IPS DF 4.7 (cell line): ENCODE data around the gene IL17RB.
A peak's percentile ranks its signal among the peaks of the same experiment; 100 is the strongest.

Experiments used
- DNase-seq: peaks from one replicate; pipeline ENCODE4 v3.0.0-alpha.2; 2013; ENCODE audit warnings: low spot score; ENCODE audit errors: extremely low read depth

The IL17RB gene

DNA sequence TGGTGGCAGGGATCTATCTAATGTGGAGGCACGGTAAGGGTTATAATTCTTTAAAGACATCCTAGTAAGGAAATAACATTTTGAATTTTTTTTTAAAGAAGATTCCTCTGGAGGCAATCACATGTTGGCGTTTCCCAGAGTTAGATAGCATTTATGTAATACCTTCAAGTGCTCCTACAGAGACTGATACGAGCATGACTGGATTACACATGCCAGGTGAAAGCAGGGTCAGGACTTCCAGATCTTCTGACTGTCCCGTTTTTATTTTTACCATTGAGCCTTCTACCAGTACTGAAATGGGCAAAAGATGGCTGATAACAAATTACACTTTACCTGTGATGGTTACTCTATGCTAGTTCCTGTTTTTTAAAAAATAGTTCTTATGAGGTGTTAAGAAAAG lies 13.8 kb downstream of the IL17RB start:
- no peak for DNase-seq

DNA sequence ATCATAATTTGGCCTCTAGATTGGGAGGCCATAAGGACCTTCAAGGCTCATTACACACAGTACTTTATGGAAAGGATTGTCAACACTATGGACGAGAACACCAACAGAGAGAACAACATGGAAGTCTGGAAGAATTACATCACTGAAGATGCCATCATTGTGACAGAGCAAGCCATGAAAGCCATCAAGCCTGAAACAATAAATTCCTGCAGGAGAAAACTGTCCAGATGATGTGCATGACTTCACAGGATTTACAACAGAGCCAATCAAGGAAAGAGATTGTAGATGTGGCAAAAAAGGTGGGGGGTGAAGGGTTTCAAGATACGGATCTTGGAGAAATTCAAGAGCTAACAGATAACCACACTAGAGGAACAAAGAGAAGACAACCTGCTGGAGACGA lies 15.9 kb downstream of the IL17RB start:
- DNase-seq: no peak

GRCh38 chr3:53863145-53863544 lies 16.8 kb downstream of the IL17RB start:
- no peak for DNase-seq

GRCh38 chr3:53865732-53866499 lies 19.5 kb downstream of the IL17RB start:
- no peak for DNase-seq

DNA sequence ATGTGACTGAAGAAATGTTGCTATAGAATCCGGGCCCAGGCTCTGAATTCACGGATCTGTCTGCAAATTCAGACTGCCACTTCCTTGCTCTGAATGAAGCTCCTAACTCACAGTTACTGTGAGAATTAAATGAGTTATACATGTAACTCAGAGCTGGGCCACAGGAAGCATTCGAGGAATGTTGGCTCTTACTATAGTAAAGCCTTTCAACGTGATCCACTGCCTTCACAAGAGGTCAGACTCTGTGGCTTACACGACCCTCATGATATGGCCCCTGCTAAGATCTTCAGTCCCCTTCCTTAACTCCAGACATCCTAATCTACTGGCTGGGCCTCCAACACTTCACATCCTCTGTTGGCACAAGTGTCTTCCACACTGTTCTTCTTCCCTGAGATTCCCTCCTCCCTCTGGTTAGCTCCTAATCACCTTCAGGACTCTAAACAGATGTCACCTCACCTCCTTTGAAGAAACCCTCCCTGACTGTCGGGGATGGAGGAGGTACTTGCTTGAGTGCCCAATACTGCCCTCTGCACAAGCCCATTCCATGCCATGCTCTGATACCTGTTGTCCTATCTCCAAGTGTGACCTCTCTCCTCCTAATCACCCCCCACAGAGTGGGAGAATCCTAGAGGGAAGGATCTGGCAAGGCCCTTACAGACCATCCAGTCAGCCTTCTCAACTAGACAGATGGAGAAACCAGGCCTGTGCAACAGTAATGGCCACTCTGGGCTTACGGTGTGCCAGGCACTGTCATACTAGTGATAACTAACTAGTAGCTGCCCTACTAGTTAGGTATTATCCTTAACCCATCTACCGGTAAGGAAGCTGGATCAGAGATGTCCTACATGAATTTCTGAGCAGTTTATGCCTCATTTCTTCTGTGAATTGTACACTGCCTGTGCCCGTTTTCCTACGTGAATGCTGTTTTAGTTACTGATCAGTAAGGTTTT lies 34.3 kb downstream of the IL17RB start:
- no peak for DNase-seq

DNA sequence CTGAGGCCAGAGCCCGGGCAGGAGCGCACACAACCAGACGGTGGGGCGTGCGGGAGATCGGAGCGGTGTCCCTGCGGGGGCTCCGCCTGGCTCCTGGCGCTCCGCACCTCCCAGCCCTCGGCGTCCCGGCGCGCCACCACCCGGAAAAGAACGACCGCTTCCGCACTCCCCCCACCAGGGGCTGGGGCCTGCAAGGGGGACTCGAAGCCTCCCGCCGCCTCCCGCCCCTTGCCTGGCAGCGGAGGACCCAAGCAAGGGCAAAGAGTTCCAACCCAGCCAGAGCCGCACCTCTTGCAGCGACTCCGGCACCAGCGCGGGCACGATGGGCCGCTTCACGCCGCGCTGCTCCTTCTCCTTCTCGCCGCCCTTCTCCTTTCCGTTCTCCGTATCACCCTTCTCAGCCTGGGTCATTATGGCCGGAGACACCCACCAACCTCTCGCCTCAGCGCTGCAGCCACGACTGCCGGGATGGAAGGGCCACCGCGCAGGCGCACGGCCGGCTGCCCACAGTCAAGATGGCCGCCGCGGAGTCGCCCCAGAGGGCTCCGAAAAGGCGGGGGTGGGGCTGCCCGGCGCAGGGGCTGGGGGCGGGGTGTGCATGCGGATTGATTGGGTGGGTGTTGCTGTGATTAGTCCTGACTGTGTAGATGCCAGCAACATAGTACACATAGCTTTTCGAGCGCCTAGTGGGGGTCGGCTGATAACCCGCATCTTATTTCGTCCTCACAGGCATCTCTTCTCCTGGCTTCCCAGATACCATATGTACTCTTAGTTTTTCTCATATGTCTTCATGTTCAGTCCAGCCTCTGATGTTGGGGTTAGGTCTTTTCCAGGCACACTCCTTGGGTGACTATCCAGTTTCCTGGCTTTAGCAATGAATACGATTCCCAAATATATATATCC lies 35.6 kb downstream of the IL17RB start, which contains the start of gene ACTR8:
ACTR8 (minus strand) TSS at position 462 of the 903 bp plus-strand sequence; CDS start at position 411, 51 bp downstream.
- no peak for DNase-seq

DNA sequence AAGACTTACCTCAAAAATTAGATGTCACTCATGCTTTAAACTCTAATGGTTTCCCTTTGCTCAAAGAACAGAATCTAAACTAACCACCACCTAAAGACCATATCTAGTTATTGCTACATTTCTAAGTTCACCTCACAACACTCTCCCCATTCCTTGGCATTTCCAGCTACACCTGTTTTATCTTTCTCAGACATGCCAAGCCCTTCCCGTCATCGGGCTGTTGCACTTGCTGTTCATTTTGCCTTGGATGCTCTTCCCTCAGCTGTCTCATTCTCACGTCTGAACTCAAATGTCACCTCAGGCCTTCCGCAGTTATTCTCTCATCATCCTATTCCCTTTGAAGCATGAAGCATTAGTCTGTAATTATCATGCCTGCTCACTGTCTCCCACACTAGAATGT lies 36.6 kb downstream of the IL17RB start:
- no peak for DNase-seq

DNA sequence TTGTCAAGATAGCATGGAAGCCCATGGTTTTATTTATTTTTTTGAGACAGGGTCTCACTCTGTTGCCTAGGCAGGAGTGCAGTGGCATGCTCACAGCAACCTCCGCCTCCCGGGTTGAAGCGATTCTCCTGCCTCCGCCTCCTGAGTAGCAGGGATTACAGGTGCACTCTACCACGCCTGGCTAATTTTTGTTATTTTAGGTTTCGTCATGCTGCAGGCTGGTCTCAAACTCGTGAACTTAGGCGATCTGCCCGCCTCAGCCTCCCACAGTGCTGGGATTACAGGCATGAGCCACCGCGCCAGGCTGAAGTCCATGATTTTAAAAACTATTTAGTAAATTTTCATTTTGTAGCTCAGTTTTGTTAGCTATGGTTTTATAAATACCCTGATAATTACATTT lies 38.3 kb downstream of the IL17RB start:
- no peak for DNase-seq

- DNase-seq: no peak
These were observed 38.9 kb downstream of the IL17RB start for GRCh38 chr3:53885239-53885638.

DNA sequence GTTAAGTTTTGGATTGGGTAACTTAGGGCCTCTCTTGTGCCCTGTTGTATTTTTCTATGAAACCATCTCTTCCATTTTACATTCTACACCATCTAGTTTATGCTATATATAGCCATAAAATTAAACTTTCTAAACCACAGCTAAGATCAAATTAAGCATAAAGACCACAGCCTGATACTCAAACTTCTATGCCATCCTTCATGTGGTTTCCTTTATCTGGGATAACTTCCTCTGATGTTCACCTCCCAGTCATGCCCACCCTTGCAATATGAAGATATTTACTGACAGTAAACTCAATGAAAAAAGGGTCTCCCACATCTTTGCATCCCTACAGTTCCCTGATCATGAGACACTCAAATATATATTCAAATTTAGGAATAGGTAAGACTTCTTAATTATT lies 41.1 kb downstream of the IL17RB start:
- DNase-seq: no peak

- DNase-seq: no peak
These were observed 41.9 kb downstream of the IL17RB start for GRCh38 chr3:53888232-53888631.

DNA sequence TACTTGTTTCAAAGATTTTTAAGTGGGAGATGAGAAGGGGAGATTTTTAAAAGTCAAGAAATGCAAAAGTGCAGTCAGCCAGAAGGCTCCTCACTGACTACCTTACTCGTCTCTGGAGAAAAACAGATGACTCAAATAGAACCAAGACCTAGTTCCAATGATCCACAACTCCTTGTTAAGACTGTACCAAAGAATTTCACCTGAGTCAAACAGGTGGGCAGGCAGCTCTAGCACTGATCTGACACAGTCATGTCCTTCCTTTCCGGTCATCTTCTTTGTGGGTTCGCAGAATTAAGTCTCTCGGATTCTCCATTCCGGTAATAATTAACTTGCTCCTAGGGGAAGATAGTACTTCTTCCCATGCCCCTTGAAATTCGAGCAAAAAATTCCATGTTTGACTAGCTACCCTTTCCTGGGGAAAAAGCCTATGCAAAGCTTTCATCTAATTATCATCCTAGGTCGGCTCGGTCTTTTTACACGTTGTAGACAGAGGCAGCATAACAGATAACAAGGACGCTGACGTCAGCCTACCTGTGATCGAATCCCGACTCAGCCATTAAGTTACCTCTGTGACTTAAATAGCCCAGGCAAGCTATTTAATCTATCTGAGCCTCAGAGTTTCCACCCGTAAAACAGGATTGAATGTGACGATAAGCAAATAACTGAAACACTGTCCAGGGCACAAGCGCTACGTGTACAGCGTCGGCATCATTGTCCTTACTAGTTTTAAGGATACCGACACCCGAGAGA lies 44.5 kb downstream of the IL17RB start:
- DNase-seq: no peak

GRCh38 chr3:53891497-53892285 lies 45.3 kb downstream of the IL17RB start, which contains the start of gene SELENOK:
SELENOK (minus strand) TSS chr3:53891859.
- peak; percentile 97 for DNase-seq

DNA sequence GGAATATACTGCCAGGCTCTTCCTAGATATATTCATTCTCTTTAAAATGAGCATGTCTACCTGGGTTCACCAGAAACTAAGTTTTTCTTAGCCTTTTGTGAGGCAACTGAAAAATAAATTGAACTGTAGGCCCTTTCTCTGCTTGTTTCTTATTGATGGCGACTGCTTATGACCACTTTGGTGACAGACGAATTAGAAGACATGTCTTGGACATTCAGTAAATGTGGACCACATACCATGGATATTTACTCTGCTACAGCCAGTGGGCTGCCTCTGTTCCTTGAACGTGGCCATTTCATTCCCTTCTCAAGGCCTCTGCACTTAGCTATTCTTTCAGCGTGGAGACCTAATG lies 45.9 kb downstream of the IL17RB start:
- DNase-seq: no peak

DNA sequence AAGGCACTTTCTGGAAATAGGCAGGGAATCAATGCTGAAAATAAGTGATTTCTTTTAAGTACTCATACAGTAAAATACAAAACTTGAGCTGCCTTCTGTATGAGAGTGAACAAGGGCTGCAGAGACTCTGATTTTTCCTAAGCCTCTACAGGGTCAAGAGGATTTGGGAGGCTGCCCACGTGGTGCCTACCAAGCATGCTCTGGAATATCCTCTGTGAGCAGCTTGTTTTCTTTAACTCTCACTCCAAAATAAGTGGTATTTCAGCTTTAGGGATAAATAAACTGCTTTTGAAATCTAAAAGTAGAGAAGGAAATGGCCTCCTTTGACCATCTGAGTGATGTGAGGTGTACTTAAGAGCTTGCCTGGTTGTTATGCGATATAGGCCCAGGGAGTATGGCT lies 53.4 kb downstream of the IL17RB start:
- no peak for DNase-seq

DNA sequence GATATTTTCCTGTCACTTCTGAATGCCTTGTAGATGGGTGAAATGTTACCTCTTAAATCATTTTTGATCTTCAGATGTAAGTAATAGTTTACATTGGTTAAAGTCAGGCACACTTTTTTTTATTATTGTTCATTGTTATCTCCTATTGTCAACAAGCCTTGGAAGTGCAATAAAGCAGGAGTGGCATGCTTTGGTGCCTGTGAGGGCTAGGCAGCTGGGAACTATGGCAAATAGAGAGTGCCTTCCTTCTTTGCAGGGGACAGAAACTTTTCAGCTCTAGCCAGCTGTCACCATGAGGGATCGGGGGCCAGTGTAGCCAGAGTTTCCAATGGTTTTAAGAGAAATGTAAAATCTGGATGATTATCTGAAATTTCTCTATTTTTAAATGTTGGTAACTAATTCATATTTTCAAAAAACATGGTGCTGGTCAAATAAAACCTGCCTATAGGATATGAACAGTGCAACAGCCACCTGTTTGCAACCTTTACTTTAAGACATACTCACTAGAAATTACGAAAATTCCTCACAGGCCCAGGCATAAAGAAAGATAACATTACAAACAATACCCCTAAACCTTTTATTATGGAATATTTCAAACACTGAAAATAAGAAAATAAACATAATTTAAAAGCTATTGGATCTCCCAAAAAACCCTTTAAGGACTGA lies 54.4 kb downstream of the IL17RB start:
- no peak for DNase-seq

GRCh38 chr3:53902067-53902466 lies 55.7 kb downstream of the IL17RB start:
- DNase-seq: no peak

DNA sequence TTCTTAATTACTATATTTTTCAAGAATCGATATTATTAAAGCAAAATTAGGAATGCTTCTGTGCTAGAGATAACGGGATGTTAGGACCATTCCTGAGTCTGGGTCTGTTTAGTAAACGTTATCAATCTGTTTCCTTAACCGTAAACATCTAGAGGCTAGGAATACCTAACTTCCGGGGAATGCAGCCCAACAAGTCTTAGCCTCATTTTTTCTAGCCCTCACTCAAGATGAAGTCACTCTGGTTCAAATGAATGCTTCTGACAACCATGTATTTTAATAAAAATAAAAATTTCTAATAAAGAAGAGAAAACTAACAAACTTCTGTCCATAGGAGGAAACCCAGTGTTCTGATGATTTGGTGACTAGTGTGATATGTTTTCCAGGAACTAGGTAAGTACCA lies 56.3 kb downstream of the IL17RB start:
- no peak for DNase-seq

GRCh38 chr3:53913401-53913800 lies 67.0 kb downstream of the IL17RB start:
- DNase-seq: no peak
